Immature natural killer cell (primary cell): Measurements from ENCODE around the gene PRTG. TPM values are rescaled to one million over a fixed set of nuclear protein-coding genes. Genes with fewer than 3 reads are reported as not detected.
"Not testable (repeated sequence)": the region's sequence is repeated elsewhere in the genome, so short reads cannot be mapped to it uniquely, and the experiment has no call there.

Source experiments
- DNase-seq, 3 donors: peaks; one replicate each; pipeline ENCODE4 v3.0.0; 2022; ENCODE audit warnings: mixed read lengths in 1 of 3
- H3K27ac Mint-ChIP-seq, 6 donors: one replicate each; pipeline ENCODE4 v1.8.0; 2020; ENCODE audit warnings: mixed read lengths in 6 of 6, mild to moderate bottlenecking in 5 of 6, inconsistent platforms in 4 of 6, moderate library complexity in 3 of 6
- H3K27me3 Mint-ChIP-seq, 3 donors: one replicate each; pipeline ENCODE4 v1.8.0; 2020 to 2021; ENCODE audit warnings: low read depth in 3 of 3, mild to moderate bottlenecking in 3 of 3, mixed read lengths in 3 of 3, moderate library complexity in 3 of 3, inconsistent platforms in 1 of 3
- H3K36me3 Mint-ChIP-seq, 3 donors: one replicate each; pipeline ENCODE4 v1.8.0; 2020; ENCODE audit warnings: mixed read lengths in 3 of 3, inconsistent platforms in 2 of 3, mild to moderate bottlenecking in 2 of 3
- H3K4me1 Mint-ChIP-seq, 2 donors: one replicate each; pipeline ENCODE4 v1.8.0; 2020; ENCODE audit warnings: inconsistent platforms in 2 of 2, mild to moderate bottlenecking in 2 of 2, mixed read lengths in 2 of 2, moderate library complexity in 1 of 2
- H3K4me3 Mint-ChIP-seq, 5 donors: one replicate each; pipeline ENCODE4 v1.8.0; 2020; ENCODE audit warnings: mild to moderate bottlenecking in 5 of 5, mixed read lengths in 5 of 5, inconsistent platforms in 3 of 5, moderate library complexity in 3 of 5
- H3K9me3 Mint-ChIP-seq, 6 donors: one replicate each; pipeline ENCODE4 v1.8.0; 2020; ENCODE audit warnings: mild to moderate bottlenecking in 6 of 6, mixed read lengths in 6 of 6, inconsistent platforms in 4 of 6, moderate library complexity in 3 of 6
- polyA plus RNA-seq, 3 donors: library from polyadenylated mRNA; unstranded; fragments of 300-500 nt; fragmentation: Illumina TruSeq; gene quantifications; one replicate each; pipeline ENCODE4 v1.2.3, GENCODE V29; 2021

The PRTG gene
- polyA plus RNA-seq, 3 donors from 2014 or later = not detected

GRCh38 chr15:55768670-55769185 lies 25.8 kb upstream of the PRTG start:
- H3K36me3 Mint-ChIP-seq = no peaks in the 10 kb centered on the region
- DNase-seq = no peak

GRCh38 chr15:55766676-55767075 lies 23.7 kb upstream of the PRTG start:
- Mint-ChIP-seq H3K4me1 (peaks cover 9 to 13% of the 10 kb centered on the region in 2 donors), H3K27ac (no peak overlapping the region), H3K27me3 (peaks cover under 1 to 4% (median 2%) of the 10 kb centered on the region in 3 donors), H3K4me3 (peak overlapping the region in 2 of 5 donors; percentile 3 to 7), H3K9me3 (no peaks in the 10 kb centered on the region), H3K36me3 (no peaks in the 10 kb centered on the region)
- DNase-seq = peak in 2 of 3 donors; percentile 7

More at GRCh38 chr15:55768670-55769185, 25.8 kb upstream of the PRTG start:
- no peaks in the 10 kb centered on the region for H3K9me3 Mint-ChIP-seq
- no peak overlapping the region for H3K27ac Mint-ChIP-seq
- H3K4me3 Mint-ChIP-seq = no peak overlapping the region
- peaks cover 0 to 4% (median 2%) of the 10 kb centered on the region in 3 donors for H3K27me3 Mint-ChIP-seq
- H3K4me1 Mint-ChIP-seq = peaks cover 9 to 13% of the 10 kb centered on the region in 2 donors

- DNase-seq = no peak
- Mint-ChIP-seq H3K36me3 (no peaks in the 10 kb centered on the region), H3K27me3 (peaks cover 2 to 5% (median 4%) of the 10 kb centered on the region in 3 donors), H3K27ac (no peak overlapping the region), H3K9me3 (no peaks in the 10 kb centered on the region), H3K4me1 (peaks cover 9 to 13% of the 10 kb centered on the region in 2 donors), H3K4me3 (no peak overlapping the region)
Measured at GRCh38 chr15:55764398-55764797, 21.4 kb upstream of the PRTG start.

- Mint-ChIP-seq H3K27ac (no peak overlapping the region), H3K36me3 (no peaks in the 10 kb centered on the region), H3K27me3 (peaks cover 0 to 5% (median 3%) of the 10 kb centered on the region in 3 donors), H3K4me1 (no peaks in the 10 kb centered on the region), H3K4me3 (no peak overlapping the region), H3K9me3 (no peaks in the 10 kb centered on the region)
- no peak for DNase-seq
Measured at GRCh38 chr15:55758580-55758986, 15.6 kb upstream of the PRTG start.

GRCh38 chr15:55753433-55753832 lies 10.5 kb upstream of the PRTG start:
- not testable (repeated sequence) for H3K9me3 Mint-ChIP-seq, H3K27ac Mint-ChIP-seq

GRCh38 chr15:55750706-55751105 lies 7.8 kb upstream of the PRTG start:
- no peak for DNase-seq
- peaks cover 0 to 6% (median 2%) of the 10 kb centered on the region in 3 donors for H3K27me3 Mint-ChIP-seq
- no peak overlapping the region for H3K27ac Mint-ChIP-seq
- no peaks in the 10 kb centered on the region for H3K36me3 Mint-ChIP-seq
- H3K4me1 Mint-ChIP-seq = no peaks in the 10 kb centered on the region
- no peak overlapping the region for H3K4me3 Mint-ChIP-seq
- H3K9me3 Mint-ChIP-seq = no peaks in the 10 kb centered on the region

More at GRCh38 chr15:55753433-55753832, 10.5 kb upstream of the PRTG start:
- DNase-seq, H3K4me3 Mint-ChIP-seq, H3K36me3 Mint-ChIP-seq, H3K4me1 Mint-ChIP-seq, H3K27me3 Mint-ChIP-seq: not testable (repeated sequence)

GRCh38 chr15:55743729-55744655 lies 1.0 kb upstream of the PRTG start:
- Mint-ChIP-seq H3K4me3 (peak overlapping the region in 3 of 5 donors; percentile 39 to 71 (median 47)), H3K27ac (no peak overlapping the region), H3K27me3 (peaks cover 3 to 24% (median 8%) of the 10 kb centered on the region in 3 donors), H3K36me3 (no peaks in the 10 kb centered on the region), H3K4me1 (no peaks in the 10 kb centered on the region), H3K9me3 (no peaks in the 10 kb centered on the region)
- no peak for DNase-seq

GRCh38 chr15:55742498-55742926 lies 440 bp downstream of the PRTG start:
- H3K4me3 Mint-ChIP-seq = peak overlapping the region in 1 of 5 donors; percentile 59

GRCh38 chr15:55741833-55742497 lies 987 bp downstream of the PRTG start:
- Mint-ChIP-seq H3K27me3 (peaks cover 3 to 27% (median 10%) of the 10 kb centered on the region in 3 donors), H3K4me1 (no peaks in the 10 kb centered on the region), H3K4me3 (no peak overlapping the region), H3K36me3 (no peaks in the 10 kb centered on the region), H3K9me3 (no peaks in the 10 kb centered on the region), H3K27ac (no peak overlapping the region)
- no peak for DNase-seq

More at GRCh38 chr15:55742498-55742926, 440 bp downstream of the PRTG start:
- peaks cover 3 to 27% (median 10%) of the 10 kb centered on the region in 3 donors for H3K27me3 Mint-ChIP-seq
- no peaks in the 10 kb centered on the region for H3K4me1 Mint-ChIP-seq
- no peak overlapping the region for H3K27ac Mint-ChIP-seq
- no peak for DNase-seq
- H3K9me3 Mint-ChIP-seq = no peaks in the 10 kb centered on the region
- no peaks in the 10 kb centered on the region for H3K36me3 Mint-ChIP-seq

- Mint-ChIP-seq H3K36me3 (no peaks in the 10 kb centered on the region), H3K27me3 (peaks cover 3 to 27% (median 13%) of the 10 kb centered on the region in 3 donors), H3K4me3 (no peak overlapping the region), H3K4me1 (no peaks in the 10 kb centered on the region), H3K27ac (no peak overlapping the region), H3K9me3 (no peaks in the 10 kb centered on the region)
- no peak for DNase-seq
Measured at GRCh38 chr15:55740981-55741832, 1.7 kb downstream of the PRTG start.

- Mint-ChIP-seq H3K27ac (no peak overlapping the region), H3K4me3 (no peak overlapping the region), H3K36me3 (no peaks in the 10 kb centered on the region), H3K4me1 (no peaks in the 10 kb centered on the region), H3K9me3 (no peaks in the 10 kb centered on the region), H3K27me3 (peaks cover 3 to 30% (median 13%) of the 10 kb centered on the region in 3 donors)
- no peak for DNase-seq
Measured at GRCh38 chr15:55740359-55740878, 2.5 kb downstream of the PRTG start.

GRCh38 chr15:55739641-55740040 lies 3.3 kb downstream of the PRTG start:
- peaks cover 3 to 22% (median 11%) of the 10 kb centered on the region in 3 donors for H3K27me3 Mint-ChIP-seq
- no peak overlapping the region for H3K27ac Mint-ChIP-seq
- no peak for DNase-seq
- H3K4me3 Mint-ChIP-seq = no peak overlapping the region
- no peaks in the 10 kb centered on the region for H3K4me1 Mint-ChIP-seq
- no peaks in the 10 kb centered on the region for H3K9me3 Mint-ChIP-seq
- no peaks in the 10 kb centered on the region for H3K36me3 Mint-ChIP-seq

- DNase-seq = no peak
- Mint-ChIP-seq H3K4me3 (no peak overlapping the region), H3K9me3 (no peaks in the 10 kb centered on the region), H3K27ac (no peak overlapping the region), H3K27me3 (peaks cover 6 to 17% (median 11%) of the 10 kb centered on the region in 3 donors), H3K4me1 (no peaks in the 10 kb centered on the region), H3K36me3 (no peaks in the 10 kb centered on the region)
Measured at GRCh38 chr15:55738715-55739114, 4.2 kb downstream of the PRTG start.
